ENCODE results near the gene KATNIP. TPM values are rescaled to one million over a fixed set of nuclear protein-coding genes. Genes with fewer than 3 reads are reported as not detected.
"Not testable (repeated sequence)": the region's sequence is repeated elsewhere in the genome, so short reads cannot be mapped to it uniquely, and the experiment has no call there.

KATNIP gene
- total RNA-seq, 1 donor from 2014 or later, result 21.1 TPM

GRCh38 chr16:27564224-27564623, 14.3 kb downstream of the KATNIP start:
- Mint-ChIP-seq H3K27me3 (ENCODE audit: low read depth, unreplicated experiment) (no peaks in the 10 kb centered on the region), H3K27ac (ENCODE audit: unreplicated experiment) (no peak overlapping the region), H3K4me3 (ENCODE audit: unreplicated experiment) (no peak overlapping the region), H3K4me1 (ENCODE audit: low read depth, unreplicated experiment) (no peaks in the 10 kb centered on the region), H3K9me3 (ENCODE audit: unreplicated experiment) (no peaks in the 10 kb centered on the region), H3K36me3 (ENCODE audit: low read depth, unreplicated experiment) (peaks cover 4% of the 10 kb centered on the region)
- Histone ChIP-seq H3K27me3 (ENCODE audit: insufficient read depth, low read length) (no peaks in the 10 kb centered on the region), H3K9ac (ENCODE audit: low read length) (no peak overlapping the region), H3K4me2 (ENCODE audit: low read length) (no peak overlapping the region), H3K36me3 (ENCODE audit: insufficient read depth, low read length) (no peaks in the 10 kb centered on the region), H4K20me1 (ENCODE audit: insufficient read depth, low read length) (peaks cover 37% of the 10 kb centered on the region), H3K9me3 (ENCODE audit: insufficient read depth, low read depth, low read length) (no peaks in the 10 kb centered on the region), H3K4me1 (ENCODE audit: insufficient read depth, low read length) (no peaks in the 10 kb centered on the region), H3K79me2 (ENCODE audit: insufficient read depth, low read length) (no peaks in the 10 kb centered on the region), H3K4me3 (ENCODE audit: insufficient read depth, low read depth, low read length) (no peak overlapping the region), H3K27ac (ENCODE audit: low read depth, low read length) (no peak overlapping the region), H2AFZ (ENCODE audit: low read depth, low read length) (no peak overlapping the region)
- DNase-seq (ENCODE audit: low read depth) (no peak), FAIRE-seq (no peak)
- TF ChIP-seq EZH2 (IDR thresholded peaks at IDR 0.05; ENCODE audit: insufficient read depth, low read length), result no peak
- TF ChIP-seq CTCF (IDR thresholded peaks at IDR 0.05; ENCODE audit: insufficient read depth, low read depth, low read length), result no peak

- no peaks in the 10 kb centered on the region for H3K27me3 ChIP-seq (ENCODE audit: insufficient read depth, low read length)
- no peak overlapping the region for H3K9ac ChIP-seq (ENCODE audit: low read length)
- TF ChIP-seq CTCF (IDR thresholded peaks at IDR 0.05; ENCODE audit: insufficient read depth, low read depth, low read length), result no peak
- no peak for TF ChIP-seq EZH2 (IDR thresholded peaks at IDR 0.05; ENCODE audit: insufficient read depth, low read length)
- no peaks in the 10 kb centered on the region for H3K36me3 ChIP-seq (ENCODE audit: insufficient read depth, low read length)
- no peaks in the 10 kb centered on the region for H3K4me1 ChIP-seq (ENCODE audit: insufficient read depth, low read length)
- Mint-ChIP-seq H3K27me3 (ENCODE audit: low read depth, unreplicated experiment) (no peaks in the 10 kb centered on the region), H3K27ac (ENCODE audit: unreplicated experiment) (no peak overlapping the region), H3K4me3 (ENCODE audit: unreplicated experiment) (no peak overlapping the region), H3K4me1 (ENCODE audit: low read depth, unreplicated experiment) (no peaks in the 10 kb centered on the region), H3K9me3 (ENCODE audit: unreplicated experiment) (no peaks in the 10 kb centered on the region), H3K36me3 (ENCODE audit: low read depth, unreplicated experiment) (peaks cover 4% of the 10 kb centered on the region)
- no peak overlapping the region for H3K4me2 ChIP-seq (ENCODE audit: low read length)
- no peaks in the 10 kb centered on the region for H3K9me3 ChIP-seq (ENCODE audit: insufficient read depth, low read depth, low read length)
- H4K20me1 ChIP-seq (ENCODE audit: insufficient read depth, low read length), result peaks cover 28% of the 10 kb centered on the region
- H2AFZ ChIP-seq (ENCODE audit: low read depth, low read length), result no peak overlapping the region
- H3K4me3 ChIP-seq (ENCODE audit: insufficient read depth, low read depth, low read length), result no peak overlapping the region
- FAIRE-seq (no peak), DNase-seq (ENCODE audit: low read depth) (no peak)
- H3K79me2 ChIP-seq (ENCODE audit: insufficient read depth, low read length), result no peaks in the 10 kb centered on the region
- no peak overlapping the region for H3K27ac ChIP-seq (ENCODE audit: low read depth, low read length)
These were observed 16.5 kb downstream of the KATNIP start for GRCh38 chr16:27566417-27566816.

- Mint-ChIP-seq H3K27me3 (ENCODE audit: low read depth, unreplicated experiment) (no peaks in the 10 kb centered on the region), H3K4me3 (ENCODE audit: unreplicated experiment) (no peak overlapping the region), H3K4me1 (ENCODE audit: low read depth, unreplicated experiment) (peaks cover 9% of the 10 kb centered on the region), H3K9me3 (ENCODE audit: unreplicated experiment) (no peaks in the 10 kb centered on the region), H3K27ac (ENCODE audit: unreplicated experiment) (no peak overlapping the region), H3K36me3 (ENCODE audit: low read depth, unreplicated experiment) (no peaks in the 10 kb centered on the region)
- DNase-seq (ENCODE audit: low read depth) (no peak), FAIRE-seq (no peak)
- no peak overlapping the region for H3K4me2 ChIP-seq (ENCODE audit: low read length)
- no peak overlapping the region for H3K27ac ChIP-seq (ENCODE audit: low read depth, low read length)
- no peaks in the 10 kb centered on the region for H3K27me3 ChIP-seq (ENCODE audit: insufficient read depth, low read length)
- H2AFZ ChIP-seq (ENCODE audit: low read depth, low read length), result no peak overlapping the region
- TF ChIP-seq EZH2 (IDR thresholded peaks at IDR 0.05; ENCODE audit: insufficient read depth, low read length) (no peak), CTCF (IDR thresholded peaks at IDR 0.05; ENCODE audit: insufficient read depth, low read depth, low read length) (no peak)
- H3K36me3 ChIP-seq (ENCODE audit: insufficient read depth, low read length), result no peaks in the 10 kb centered on the region
- H3K9ac ChIP-seq (ENCODE audit: low read length), result no peak overlapping the region
- no peaks in the 10 kb centered on the region for H3K9me3 ChIP-seq (ENCODE audit: insufficient read depth, low read depth, low read length)
- H3K4me1 ChIP-seq (ENCODE audit: insufficient read depth, low read length), result peaks cover 5% of the 10 kb centered on the region
- H3K4me3 ChIP-seq (ENCODE audit: insufficient read depth, low read depth, low read length), result no peak overlapping the region
- H4K20me1 ChIP-seq (ENCODE audit: insufficient read depth, low read length), result peaks cover 22% of the 10 kb centered on the region
- H3K79me2 ChIP-seq (ENCODE audit: insufficient read depth, low read length), result no peaks in the 10 kb centered on the region
These were observed 18.1 kb downstream of the KATNIP start for GRCh38 chr16:27568077-27568476.

- H3K4me1 Mint-ChIP-seq (ENCODE audit: low read depth, unreplicated experiment); H3K4me1 ChIP-seq (ENCODE audit: insufficient read depth, low read length); H3K79me2 ChIP-seq (ENCODE audit: insufficient read depth, low read length); H3K4me2 ChIP-seq (ENCODE audit: low read length); H3K9me3 ChIP-seq (ENCODE audit: insufficient read depth, low read depth, low read length); H2AFZ ChIP-seq (ENCODE audit: low read depth, low read length); H3K27ac ChIP-seq (ENCODE audit: low read depth, low read length); H4K20me1 ChIP-seq (ENCODE audit: insufficient read depth, low read length); H3K4me3 Mint-ChIP-seq (ENCODE audit: unreplicated experiment); H3K27me3 Mint-ChIP-seq (ENCODE audit: low read depth, unreplicated experiment); DNase-seq (ENCODE audit: low read depth); H3K27ac Mint-ChIP-seq (ENCODE audit: unreplicated experiment); H3K9me3 Mint-ChIP-seq (ENCODE audit: unreplicated experiment); FAIRE-seq; H3K4me3 ChIP-seq (ENCODE audit: insufficient read depth, low read depth, low read length); H3K27me3 ChIP-seq (ENCODE audit: insufficient read depth, low read length); H3K36me3 Mint-ChIP-seq (ENCODE audit: low read depth, unreplicated experiment); H3K9ac ChIP-seq (ENCODE audit: low read length); H3K36me3 ChIP-seq (ENCODE audit: insufficient read depth, low read length): not testable (repeated sequence)
These were observed 21.0 kb downstream of the KATNIP start for GRCh38 chr16:27570986-27571385.

All from astrocyte (in vitro differentiated cells and primary cell).